GM21423 (cell line): ENCODE results near the gene XPR1.
"Not testable (repeated sequence)": the region's sequence is repeated elsewhere in the genome, so short reads cannot be mapped to it uniquely, and the experiment has no call there.

Source experiments
- ATAC-seq: cut with Tn5 transposase; IDR thresholded peaks from one replicate; pipeline ENCODE4 v1.9.1; 2021; ENCODE audit warnings: mild to moderate bottlenecking, moderate library complexity; ENCODE audit not compliant: unreplicated experiment

XPR1 gene

DNA sequence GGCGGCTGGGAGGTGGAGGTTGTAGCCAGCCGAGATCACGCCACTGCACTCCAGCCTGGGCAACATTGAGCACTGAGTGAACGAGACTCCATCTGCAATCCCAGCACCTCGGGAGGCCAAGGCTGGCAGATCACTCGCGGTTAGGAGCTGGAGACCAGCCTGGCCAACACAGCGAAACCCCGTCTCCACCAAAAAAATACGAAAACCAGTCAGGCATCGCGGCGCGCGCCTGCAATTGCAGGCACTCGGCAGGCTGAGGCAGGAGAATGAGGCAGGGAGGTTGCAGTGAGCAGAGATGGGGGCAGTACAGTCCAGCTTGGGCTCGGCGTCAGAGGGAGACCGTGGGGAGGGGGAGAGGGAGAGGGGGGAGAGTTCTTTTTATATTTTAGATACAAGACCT, 79.4 kb downstream of the XPR1 start:
- not testable (repeated sequence) for ATAC-seq

- no peak for ATAC-seq
Measured at GRCh38 chr1:180720753-180721152, 88.9 kb downstream of the XPR1 start.

DNA sequence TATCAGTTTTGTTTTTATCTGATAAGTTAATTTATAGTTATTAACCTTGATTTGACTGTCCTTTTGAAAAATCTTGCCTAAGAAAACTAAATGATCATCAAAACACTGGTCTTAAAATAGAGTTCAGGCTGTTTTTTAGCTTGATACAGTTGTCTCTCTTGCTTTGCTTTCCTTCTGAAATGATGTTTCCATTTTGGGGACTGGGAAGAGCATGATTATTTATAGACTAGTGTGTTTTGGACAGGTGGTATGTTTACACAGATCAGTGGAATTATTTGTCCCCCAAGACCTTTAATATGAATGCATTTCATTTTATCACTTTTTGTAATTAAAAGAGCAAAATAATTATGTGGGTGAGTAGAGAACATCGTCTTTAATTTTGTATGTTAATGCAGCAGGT, 90.8 kb downstream of the XPR1 start:
- no peak for ATAC-seq

DNA sequence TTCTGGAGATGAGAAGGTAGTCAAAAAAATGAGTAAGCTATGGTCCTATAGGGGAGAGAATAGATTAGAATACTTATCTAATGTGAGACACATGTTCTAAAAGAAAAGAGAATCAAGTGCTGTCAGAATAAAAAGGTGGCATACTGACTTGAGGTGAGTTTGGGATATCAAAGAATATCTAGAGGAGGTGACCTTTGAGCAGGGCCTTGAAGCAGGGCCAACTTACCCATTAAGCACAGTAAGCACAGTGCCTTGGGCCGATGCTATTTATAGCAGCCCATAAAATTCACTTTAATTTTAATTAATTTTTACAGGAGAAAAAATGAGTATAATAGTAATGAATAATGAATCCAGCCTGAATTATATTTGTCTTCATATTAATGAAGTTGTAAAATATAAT, 92.2 kb downstream of the XPR1 start:
- ATAC-seq: no peak

GRCh38 chr1:180726024-180726423, 94.2 kb downstream of the XPR1 start:
- not testable (repeated sequence) for ATAC-seq

GRCh38 chr1:180727751-180728150, 95.9 kb downstream of the XPR1 start:
- not testable (repeated sequence) for ATAC-seq

- ATAC-seq: no peak
Measured at GRCh38 chr1:180728472-180729106, 96.8 kb downstream of the XPR1 start.

GRCh38 chr1:180731131-180731530, 99.3 kb downstream of the XPR1 start:
- ATAC-seq: no peak

- ATAC-seq: no peak
Measured at GRCh38 chr1:180732866-180733265, 101.0 kb downstream of the XPR1 start.

DNA sequence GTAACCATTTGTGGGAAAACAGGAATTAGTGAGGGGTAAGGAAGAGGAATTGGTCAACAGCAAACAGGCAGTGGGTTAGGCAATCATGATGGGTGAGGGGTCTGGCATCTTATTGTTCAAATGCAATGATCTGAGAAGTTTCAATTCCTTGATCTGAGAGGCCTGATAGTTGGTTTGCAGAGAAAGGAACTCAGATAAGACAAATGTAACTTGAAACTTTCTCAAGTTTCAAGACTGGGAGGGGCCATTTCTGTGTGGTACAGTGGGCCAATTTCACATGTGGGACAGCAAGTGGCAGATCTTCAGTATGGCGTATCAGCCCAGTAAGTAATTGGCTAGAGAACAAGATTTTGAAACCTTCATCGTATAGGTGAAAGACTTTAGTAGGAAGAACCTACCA, 102.5 kb downstream of the XPR1 start:
- no peak for ATAC-seq

DNA sequence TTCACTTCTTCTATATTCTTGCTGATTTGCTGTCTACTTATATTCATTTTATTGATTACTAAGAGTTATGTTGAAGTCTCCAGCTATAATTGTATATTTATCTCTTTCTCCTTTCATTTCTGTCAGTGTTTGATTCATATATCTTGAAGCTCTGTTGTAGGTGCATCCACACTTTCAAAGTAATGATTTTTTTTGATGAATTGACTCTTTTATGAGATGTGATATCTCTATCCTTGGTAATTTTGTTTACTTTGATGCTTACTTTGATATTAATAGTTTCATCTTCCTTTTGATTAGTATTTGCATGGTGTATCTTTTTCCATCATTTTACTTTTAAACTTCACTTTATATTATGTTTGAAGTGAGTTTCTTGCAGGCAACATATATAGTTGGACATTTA, 110.8 kb downstream of the XPR1 start:
- ATAC-seq: no peak

DNA sequence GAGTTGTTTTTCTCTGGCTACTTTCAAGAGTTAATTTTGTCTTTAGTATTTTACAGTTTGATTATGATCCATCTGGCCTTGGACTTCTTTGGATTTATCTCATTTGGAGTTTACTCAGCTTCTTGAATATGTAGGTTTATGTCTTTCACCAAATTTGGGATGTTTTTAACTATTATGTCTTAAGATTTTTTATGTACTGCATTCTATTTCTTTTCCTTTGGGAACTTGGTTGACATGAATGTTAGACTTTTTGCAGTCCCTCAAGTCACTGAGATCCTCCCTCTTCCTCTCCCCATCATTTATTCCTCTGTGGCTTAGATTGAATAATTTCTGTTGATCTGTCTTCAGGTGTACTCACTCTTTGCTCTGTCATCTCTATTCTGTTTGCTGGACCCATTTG, 112.0 kb downstream of the XPR1 start:
- no peak for ATAC-seq

DNA sequence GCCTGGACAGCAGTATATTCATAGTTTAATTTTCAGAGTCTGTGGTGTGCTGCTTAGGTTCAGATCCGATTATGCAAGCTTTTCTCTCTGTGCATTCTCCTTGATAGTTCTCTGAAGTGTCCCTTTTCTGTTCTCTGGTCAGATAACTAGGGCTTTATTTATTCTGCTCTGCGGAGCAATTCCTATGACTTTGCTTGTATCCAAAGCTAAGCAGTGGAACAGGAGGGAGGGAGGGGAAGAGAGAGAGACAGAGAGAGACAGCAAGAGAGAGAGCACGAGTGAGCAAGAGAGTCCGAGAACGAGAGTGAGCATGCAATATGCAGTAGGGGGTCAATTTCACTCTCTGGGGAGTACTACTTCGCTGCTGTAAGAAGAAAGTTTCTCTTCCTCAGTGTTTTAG, 113.3 kb downstream of the XPR1 start:
- ATAC-seq: no peak

DNA sequence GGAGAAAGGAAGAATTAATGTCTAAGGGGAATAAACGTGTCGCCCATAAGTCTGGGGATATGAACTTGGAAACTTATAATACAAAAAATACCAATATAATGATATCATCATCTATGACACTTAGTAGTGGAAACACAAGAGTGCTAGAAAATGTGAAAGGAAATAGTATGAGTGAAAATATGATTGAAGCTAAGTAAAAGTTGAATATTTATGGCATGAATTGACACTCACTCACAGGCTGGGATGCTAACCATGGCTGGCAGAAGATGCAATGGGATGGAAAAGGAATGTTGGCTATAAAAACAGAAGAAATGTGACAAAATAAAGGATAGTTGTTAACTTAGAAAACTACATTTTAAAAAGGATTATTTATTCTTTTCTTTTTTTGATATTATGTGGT, 120.1 kb downstream of the XPR1 start:
- ATAC-seq: no peak

DNA sequence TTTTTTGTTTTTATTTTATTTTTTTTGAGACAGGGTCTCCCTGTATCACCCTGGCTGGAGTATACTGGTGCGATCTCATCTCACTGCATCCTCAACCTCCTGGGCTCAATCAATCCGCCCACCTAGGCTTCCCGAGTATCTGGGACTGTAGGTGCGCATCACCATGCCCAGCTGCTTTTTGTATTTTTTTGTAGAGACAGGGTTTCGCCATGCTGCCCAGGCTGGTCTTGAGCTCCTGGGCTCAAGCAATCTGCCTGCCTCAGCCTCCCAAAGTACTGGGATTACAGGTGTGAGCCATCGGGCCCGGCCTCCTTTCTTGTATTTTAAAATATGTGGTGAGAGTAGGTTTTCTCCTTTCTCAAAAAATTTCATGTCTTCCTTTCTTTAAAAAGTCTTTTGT, 122.6 kb downstream of the XPR1 start:
- ATAC-seq: no peak

- no peak for ATAC-seq
Measured at GRCh38 chr1:180757657-180758056, 125.8 kb downstream of the XPR1 start.

- ATAC-seq: no peak
Measured at GRCh38 chr1:180762796-180763195, 131.0 kb downstream of the XPR1 start.

DNA sequence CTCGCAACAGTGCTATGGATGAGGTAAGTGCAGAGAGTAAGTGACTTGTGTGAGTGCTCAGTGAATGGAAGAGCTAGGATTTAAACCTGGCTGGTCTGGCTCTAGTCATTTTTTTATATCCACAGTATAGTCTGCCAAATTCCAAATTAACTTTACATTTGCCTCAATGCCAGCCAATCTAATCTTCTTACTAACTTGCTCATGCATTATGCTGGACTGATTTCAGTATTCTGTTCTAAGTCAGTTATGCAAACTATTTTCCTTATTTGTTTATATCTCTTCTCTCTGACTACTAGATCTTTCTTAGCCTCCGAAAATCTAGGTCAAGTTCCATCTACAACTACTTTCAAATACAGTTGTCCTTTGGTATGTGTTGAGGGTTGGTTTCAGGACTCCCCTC, 133.3 kb downstream of the XPR1 start:
- ATAC-seq: no peak

- ATAC-seq: no peak
Measured at GRCh38 chr1:180769889-180770288, 138.1 kb downstream of the XPR1 start.

- ATAC-seq: no peak
Measured at GRCh38 chr1:180773210-180773865, 141.5 kb downstream of the XPR1 start.

- ATAC-seq: no peak
Measured at GRCh38 chr1:180775801-180776200, 144.0 kb downstream of the XPR1 start.

DNA sequence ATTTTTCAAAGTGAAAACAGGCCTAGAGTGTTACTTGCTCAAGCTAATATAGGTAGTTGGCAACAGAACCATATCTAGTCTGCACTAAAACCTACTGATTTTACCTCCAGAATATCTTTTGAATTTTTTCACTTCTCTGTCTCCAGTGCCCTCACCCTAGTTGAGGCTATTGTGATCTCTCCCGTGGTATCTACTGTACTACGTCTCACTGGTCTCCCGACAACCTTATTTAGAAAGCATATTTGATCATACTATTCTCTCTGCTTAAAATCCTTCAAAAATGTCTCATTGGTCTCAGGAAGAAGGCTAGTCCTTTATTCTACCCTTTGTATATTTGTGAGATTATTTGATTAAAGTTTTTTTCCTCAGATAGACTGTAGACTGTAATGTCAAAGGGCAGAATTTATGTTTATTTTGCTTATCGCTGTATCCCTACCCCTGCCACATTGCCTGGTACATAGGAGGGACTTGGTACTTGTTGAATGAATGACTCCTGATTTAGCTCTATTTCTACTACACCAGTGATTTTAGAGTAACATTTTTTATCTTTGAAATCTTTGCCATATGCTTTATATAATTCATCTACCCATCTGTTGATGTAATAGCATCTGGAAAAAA, 145.4 kb downstream of the XPR1 start:
- no peak for ATAC-seq
